H9 (cell line): ENCODE results near the gene DMAC2L. TPM values are rescaled to one million over a fixed set of nuclear protein-coding genes. Genes with fewer than 3 reads are reported as not detected.

ENCODE experiments used
- DNase-seq: peaks from one replicate; pipeline ENCODE4 v3.0.0-alpha.2; 2017
- H2AFZ ChIP-seq: one replicate; pipeline ENCODE4 v1.6.1; 2013; ENCODE audit warnings: mild to moderate bottlenecking, low read length, control low read depth, moderate library complexity
- H2AK5ac ChIP-seq: 2 replicates; pipeline ENCODE4 v1.6.1; 2013; ENCODE audit warnings: low read length, control low read depth, mixed read lengths; ENCODE audit not compliant: insufficient read length
- H2BK120ac ChIP-seq: one replicate; pipeline ENCODE4 v1.6.1; 2013; ENCODE audit warnings: low read depth, mild to moderate bottlenecking, low read length, control low read depth, inconsistent platforms; ENCODE audit not compliant: poor library complexity, severe bottlenecking
- H2BK12ac ChIP-seq: 2 replicates; pipeline ENCODE4 v1.6.1; 2013; ENCODE audit warnings: low read length, control low read depth, mixed read lengths, low read depth; ENCODE audit not compliant: insufficient read length
- H2BK15ac ChIP-seq: 2 replicates; pipeline ENCODE4 v1.6.1; 2013; ENCODE audit warnings: low read depth, low read length, control low read depth
- H2BK20ac ChIP-seq: one replicate; pipeline ENCODE4 v1.6.1; 2013; ENCODE audit warnings: low read depth, mild to moderate bottlenecking, low read length, control low read depth, inconsistent platforms; ENCODE audit not compliant: poor library complexity, severe bottlenecking
- H2BK5ac ChIP-seq: 2 replicates; pipeline ENCODE4 v1.6.1; 2013; ENCODE audit warnings: low read length, control low read depth, mixed read lengths; ENCODE audit not compliant: insufficient read length
- H3K14ac ChIP-seq: 2 replicates; pipeline ENCODE4 v1.6.1; 2013; ENCODE audit warnings: low read length, control low read depth; ENCODE audit not compliant: insufficient read depth
- H3K18ac ChIP-seq: 2 replicates; pipeline ENCODE4 v1.6.1; 2013; ENCODE audit warnings: low read depth, mild to moderate bottlenecking, mixed read lengths, low read length, control low read depth; ENCODE audit not compliant: insufficient read length
- H3K23ac ChIP-seq: 2 replicates; pipeline ENCODE4 v1.6.1; 2013; ENCODE audit warnings: low read length, control low read depth, mixed read lengths, low read depth; ENCODE audit not compliant: insufficient read length
- H3K23me2 ChIP-seq: 2 replicates; pipeline ENCODE4 v1.6.1; 2013; ENCODE audit warnings: low read depth, mild to moderate bottlenecking, mixed read lengths, low read length, control low read depth; ENCODE audit not compliant: insufficient read length, poor library complexity, severe bottlenecking
- H3K27ac ChIP-seq: 2 replicates; pipeline ENCODE4 v1.5.1; 2013; ENCODE audit warnings: low read length, control low read depth, mixed read lengths, low read depth; ENCODE audit not compliant: insufficient read length
- H3K27me3 ChIP-seq: 2 replicates; pipeline ENCODE4 v1.6.1; 2013; ENCODE audit warnings: low read length, control low read depth, inconsistent platforms; ENCODE audit not compliant: insufficient read depth
- H3K4ac ChIP-seq: 2 replicates; pipeline ENCODE4 v1.6.1; 2013; ENCODE audit warnings: low read depth, mild to moderate bottlenecking, control low read depth, inconsistent platforms, low read length, moderate library complexity
- H3K4me1 ChIP-seq: 2 replicates; pipeline ENCODE4 v1.6.1; 2013; ENCODE audit warnings: low read length, control low read depth, inconsistent platforms; ENCODE audit not compliant: insufficient read depth
- H3K4me2 ChIP-seq: 2 replicates; pipeline ENCODE4 v1.6.1; 2013; ENCODE audit warnings: low read length, control low read depth, mixed read lengths; ENCODE audit not compliant: insufficient read length, insufficient read depth
- H3K56ac ChIP-seq: 2 replicates; pipeline ENCODE4 v1.6.1; 2013; ENCODE audit warnings: low read depth, mild to moderate bottlenecking, mixed read lengths, low read length, control low read depth; ENCODE audit not compliant: insufficient read length
- H3K79me1 ChIP-seq: 2 replicates; pipeline ENCODE4 v1.6.1; 2013; ENCODE audit warnings: low read depth, mild to moderate bottlenecking, moderate library complexity, low read length, control low read depth, inconsistent platforms; ENCODE audit not compliant: insufficient read depth, poor library complexity, severe bottlenecking
- H3K79me2 ChIP-seq: 2 replicates; pipeline ENCODE4 v1.6.1; 2013; ENCODE audit warnings: low read length, control low read depth, inconsistent platforms; ENCODE audit not compliant: insufficient read depth
- H3K9ac ChIP-seq: 2 replicates; pipeline ENCODE4 v1.6.1; 2013; ENCODE audit warnings: low read length, control low read depth, mixed read lengths; ENCODE audit not compliant: insufficient read length; ENCODE audit errors: extremely low read depth
- H3K9me3 ChIP-seq: one replicate; pipeline ENCODE4 v1.6.1; 2013; ENCODE audit warnings: low read depth, low read length, inconsistent platforms; ENCODE audit not compliant: control insufficient read depth
- H3T11ph ChIP-seq: one replicate; pipeline ENCODE4 v1.6.1; 2013; ENCODE audit warnings: mild to moderate bottlenecking, low read length, control low read depth, inconsistent platforms
- H4K20me1 ChIP-seq: one replicate; pipeline ENCODE4 v1.6.1; 2013; ENCODE audit not compliant: control insufficient read depth, insufficient read length, insufficient read depth
- H4K5ac ChIP-seq: 2 replicates; pipeline ENCODE4 v1.6.1; 2013; ENCODE audit warnings: low read depth, mild to moderate bottlenecking, mixed read lengths, low read length, control low read depth; ENCODE audit not compliant: insufficient read length
- H4K8ac ChIP-seq: replicated peaks from 2 replicates; pipeline ENCODE4 v1.6.1; 2013; ENCODE audit warnings: low read length, control low read depth, mixed read lengths, low read depth; ENCODE audit not compliant: insufficient read length
- H4K91ac ChIP-seq: 2 replicates; pipeline ENCODE4 v1.6.1; 2013; ENCODE audit warnings: low read depth, mild to moderate bottlenecking, moderate library complexity, mixed read lengths, low read length, control low read depth; ENCODE audit not compliant: insufficient read length
- H3K27ac Mint-ChIP-seq, 3 experiments: 2 replicates in 2 of 3; 3 replicates in 1 of 3; pipeline ENCODE4 v1.8.0; 2020 to 2021; ENCODE audit warnings: mixed read lengths in 3 of 3, mild to moderate bottlenecking in 1 of 3, moderate library complexity in 1 of 3
- H3K27me3 Mint-ChIP-seq: 2 replicates; pipeline ENCODE4 v1.8.0; 2021; ENCODE audit warnings: low read depth, mild to moderate bottlenecking, moderate library complexity, mixed read lengths
- H3K36me3 Mint-ChIP-seq, 3 experiments: 2 replicates in 2 of 3; 3 replicates in 1 of 3; pipeline ENCODE4 v1.8.0; 2020 to 2021; ENCODE audit warnings: low read depth in 3 of 3, mixed read lengths in 3 of 3; ENCODE audit not compliant: insufficient read depth in 1 of 3
- H3K4me1 Mint-ChIP-seq, 2 experiments: 2 replicates each; pipeline ENCODE4 v1.8.0; 2020; ENCODE audit warnings: mixed read lengths in 2 of 2
- H3K4me3 Mint-ChIP-seq, 2 experiments: 2 replicates in 1 of 2; 3 replicates in 1 of 2; pipeline ENCODE4 v1.8.0; 2020 to 2021; ENCODE audit warnings: mild to moderate bottlenecking in 2 of 2, mixed read lengths in 2 of 2, moderate library complexity in 1 of 2
- H3K9me3 Mint-ChIP-seq, 2 experiments: 2 replicates in 1 of 2; 3 replicates in 1 of 2; pipeline ENCODE4 v1.8.0; 2020; ENCODE audit warnings: mild to moderate bottlenecking in 2 of 2, mixed read lengths in 2 of 2, moderate library complexity in 1 of 2
- CTCF ChIP-seq: fragments of 200-600 bp; sonication (generic); conservative IDR thresholded peaks from 3 replicates; pipeline ENCODE4 v1.8.0; 2021; ENCODE audit warnings: antibody characterized with exemption, mild to moderate bottlenecking
- WGBS: extraction: QIAGEN DNeasy Blood & Tissue Kit; methylation state at CpG from one replicate; pipeline ENCODE4 v1.1.7; 2013; ENCODE audit warnings: missing lambda C conversion rate, low lambda C conversion rate, mixed read lengths; ENCODE audit not compliant: insufficient read length; ENCODE audit errors: extremely low coverage; 5-methylcytosine and 5-hydroxymethylcytosine counted together
- total RNA-seq: library from RNA; stranded (reverse); gene quantifications from 2 replicates; pipeline ENCODE4 v1.2.1, GENCODE V29; 2021

DMAC2L gene
- total RNA-seq, 1 experiment from 2014 or later = 22.4 TPM

- H3K4me1 Mint-ChIP-seq = peaks cover 12 to 13% of the 10 kb centered on the region in 2 experiments; a peak in 3 of 4 replicates
- Histone ChIP-seq H2AFZ (no peak overlapping the region), H3K4ac (no peak overlapping the region), H3K4me2 (no peak overlapping the region), H3K23me2 (no peaks in the 10 kb centered on the region), H2BK15ac (no peak overlapping the region), H3K4me1 (no peaks in the 10 kb centered on the region), H3T11ph (no peak overlapping the region), H3K14ac (no peak overlapping the region), H3K79me2 (no peaks in the 10 kb centered on the region), H4K20me1 (no peaks in the 10 kb centered on the region), H3K23ac (no peak overlapping the region), H3K18ac (no peak overlapping the region), H3K9me3 (no peaks in the 10 kb centered on the region), H2AK5ac (no peak overlapping the region), H4K8ac (no peak overlapping the region), H3K56ac (no peak overlapping the region), H3K9ac (no peak overlapping the region), H2BK12ac (no peak overlapping the region), H4K91ac (no peak overlapping the region), H3K79me1 (no peaks in the 10 kb centered on the region), H2BK5ac (no peak overlapping the region), H2BK20ac (no peak overlapping the region), H3K27me3 (no peaks in the 10 kb centered on the region), H4K5ac (no peak overlapping the region), H2BK120ac (no peak overlapping the region), H3K27ac (no peak overlapping the region)
- DNase-seq = no peak
- no peaks in the 10 kb centered on the region; a peak in 1 of 5 replicates for H3K9me3 Mint-ChIP-seq
- H3K36me3 Mint-ChIP-seq = no peaks in the 10 kb centered on the region
- WGBS = no CpG with 5 or more reads among the region's 5 CpGs
- H3K27ac Mint-ChIP-seq = no peak overlapping the region
- H3K27me3 Mint-ChIP-seq = no peaks in the 10 kb centered on the region
- no peak overlapping the region for H3K4me3 Mint-ChIP-seq
- TF ChIP-seq CTCF = no peak
Measured at GRCh38 chr14:50359631-50360030, 47.5 kb downstream of the DMAC2L start.
